Peyer's patch (tissue), 4 donors: ENCODE data around the gene SYK.

Experiments used
- CTCF ChIP-seq, 6 experiments: fragments of 450-650 bp in 4 of 6; fragments of 200-600 bp in 2 of 6; sonication (generic) in 1 of 6; IDR thresholded peaks; one replicate each; pipeline ENCODE4 v1.5.1; 2017 to 2019; ENCODE audit warnings: antibody characterized with exemption in 6 of 6, mild to moderate bottlenecking in 3 of 6, moderate library complexity in 1 of 6
- POLR2A ChIP-seq, 2 donors: fragments of 450-650 bp; IDR thresholded peaks; one replicate each; pipeline ENCODE4 v1.5.1; 2017; ENCODE audit warnings: antibody characterized with exemption in 2 of 2, mild to moderate bottlenecking in 2 of 2, moderate library complexity in 2 of 2

GRCh38 chr9:90882991-90883600, 81.5 kb downstream of the SYK start:
- TF ChIP-seq CTCF (IDR thresholded peaks at IDR 0.05) (no peak), POLR2A (IDR thresholded peaks at IDR 0.05) (no peak)
